T-helper 1 cell (primary cell): ENCODE measurements around the gene CCDC9.
"Not testable (repeated sequence)": the region's sequence is repeated elsewhere in the genome, so short reads cannot be mapped to it uniquely, and the experiment has no call there.

Experiments
- DNase-seq, 5 donors: peaks; one replicate each; pipeline ENCODE4 v3.0.0-alpha.2; 2012 to 2020

The CCDC9 gene

GRCh38 chr19:47232422-47233211 lies 23.7 kb upstream of the CCDC9 start:
- peak in 1 of 5 donors; percentile 26 for DNase-seq

- DNase-seq, result no peak
Measured at GRCh38 chr19:47236072-47236675, 20.2 kb upstream of the CCDC9 start.

- DNase-seq, result no peak
Measured at GRCh38 chr19:47239152-47239551, 17.2 kb upstream of the CCDC9 start.

- DNase-seq, result peak; percentile 52 to 71 (median 61)
Measured at GRCh38 chr19:47239610-47240296, 16.6 kb upstream of the CCDC9 start.

- no peak for DNase-seq
Measured at GRCh38 chr19:47240556-47240955, 15.8 kb upstream of the CCDC9 start.

GRCh38 chr19:47240996-47241918 lies 15.1 kb upstream of the CCDC9 start:
- DNase-seq, result peak; percentile 73 to 89 (median 86)

GRCh38 chr19:47241919-47242577 lies 14.3 kb upstream of the CCDC9 start:
- DNase-seq, result no peak

GRCh38 chr19:47243364-47243775 lies 13.0 kb upstream of the CCDC9 start:
- no peak for DNase-seq

GRCh38 chr19:47243776-47244547 lies 12.4 kb upstream of the CCDC9 start:
- peak; percentile 73 to 98 (median 81) for DNase-seq

- peak; percentile 50 to 80 (median 65) for DNase-seq
Measured at GRCh38 chr19:47247308-47247990, 8.9 kb upstream of the CCDC9 start.

- not testable (repeated sequence) for DNase-seq
Measured at GRCh38 chr19:47253016-47253415, 3.3 kb upstream of the CCDC9 start.

GRCh38 chr19:47253467-47253881 lies 2.9 kb upstream of the CCDC9 start:
- DNase-seq, result no peak

- no peak for DNase-seq
Measured at GRCh38 chr19:47253970-47254369, 2.4 kb upstream of the CCDC9 start.

GRCh38 chr19:47256693-47257410 lies 527 bp downstream of the CCDC9 start:
- peak; percentile 96 to 99 (median 99) for DNase-seq

GRCh38 chr19:47257411-47258169 lies 1.3 kb downstream of the CCDC9 start:
- no peak for DNase-seq

GRCh38 chr19:47258434-47258833 lies 2.1 kb downstream of the CCDC9 start:
- no peak for DNase-seq

GRCh38 chr19:47258895-47259555 lies 2.7 kb downstream of the CCDC9 start:
- no peak for DNase-seq

GRCh38 chr19:47260476-47260875 lies 4.2 kb downstream of the CCDC9 start:
- DNase-seq, result no peak
